Lung (tissue), 12 donors: ENCODE results near the gene WDR93. TPM values are rescaled to one million over a fixed set of nuclear protein-coding genes. Genes with fewer than 3 reads are reported as not detected.

Source experiments
- ATAC-seq: fragments of 200-7000 bp; cut with Tn5 transposase; one replicate; pipeline ENCODE4 v1.9.1; 2020; ENCODE audit warnings: moderate number of reproducible peaks; ENCODE audit not compliant: insufficient read depth, low FRiP score
- DNase-seq, 3 donors: peaks; one replicate each; pipeline ENCODE4 v3.0.0-alpha.2; 2013 to 2017
- H3K27ac ChIP-seq, 2 donors: one replicate each; pipeline ENCODE4 v1.5.1; 2013; ENCODE audit warnings: mild to moderate bottlenecking in 2 of 2, moderate library complexity in 2 of 2, control low read depth in 1 of 2, inconsistent platforms in 1 of 2, low read depth in 1 of 2, low read length in 1 of 2
- H3K27me3 ChIP-seq, 3 donors: one replicate each; pipeline ENCODE4 v1.5.1; 2013; ENCODE audit warnings: low read length in 2 of 3; ENCODE audit not compliant: control insufficient read depth in 3 of 3, insufficient read depth in 3 of 3
- H3K36me3 ChIP-seq, 4 donors: one replicate each; pipeline ENCODE4 v1.5.1; 2013; ENCODE audit warnings: low read length in 4 of 4, mild to moderate bottlenecking in 1 of 4, moderate library complexity in 1 of 4; ENCODE audit not compliant: control insufficient read depth in 4 of 4, insufficient read depth in 4 of 4
- H3K4me1 ChIP-seq, 5 donors: one replicate each; pipeline ENCODE4 v1.5.1; 2013; ENCODE audit warnings: low read length in 5 of 5, mild to moderate bottlenecking in 2 of 5, moderate library complexity in 1 of 5; ENCODE audit not compliant: control insufficient read depth in 5 of 5, insufficient read depth in 5 of 5
- H3K4me3 ChIP-seq: one replicate; pipeline ENCODE4 v1.5.1; 2013; ENCODE audit warnings: mild to moderate bottlenecking, control low read depth, moderate library complexity
- H3K9ac ChIP-seq, 2 donors: one replicate each; pipeline ENCODE4 v1.5.1; 2013; ENCODE audit warnings: low read length in 2 of 2, control low read depth in 1 of 2; ENCODE audit not compliant: insufficient read depth in 1 of 2
- H3K9me3 ChIP-seq, 4 donors: one replicate each; pipeline ENCODE4 v1.5.1; 2013; ENCODE audit warnings: low read length in 3 of 4, mild to moderate bottlenecking in 1 of 4, moderate library complexity in 1 of 4; ENCODE audit not compliant: control insufficient read depth in 4 of 4, insufficient read depth in 3 of 4
- WGBS, 2 donors: extraction: QIAGEN DNeasy Blood & Tissue Kit; methylation state at CpG; one replicate each; pipeline ENCODE4 v1.1.7; 2013; 5-methylcytosine and 5-hydroxymethylcytosine counted together
- polyA plus RNA-seq, 2 donors: library from polyadenylated mRNA; stranded (reverse); fragments of 200-250 nt; gene quantifications; one replicate each; pipeline ENCODE4 v1.2.1, GENCODE V29; 2013
- total RNA-seq, 2 donors: library from RNA; depleted of rRNA in 1 of 2; stranded (reverse); fragments of >200 nt in 1 of 2; gene quantifications; one replicate each; pipeline ENCODE4 v1.2.1, GENCODE V29; 2014 to 2021
- TF ChIP-seq, protein P1 (sequence below): IDR thresholded peaks from 2 replicates; pipeline ENCODE4 v1.5.1; 2012; ENCODE audit warnings: mild to moderate bottlenecking; ENCODE audit errors: control extremely low read depth, extremely low read depth
- donor health status: control.
- donor health status: control.
- donor health status: Bipolar disorder and iron deficiency.
- donor health status: healthy.
- donor health status: DM: yes; HTN: yes; CAD: no.

Gene WDR93
- total and polyA plus RNA-seq, 4 donors = 0.95 to 3.8 (median 2.2) TPM

DNA sequence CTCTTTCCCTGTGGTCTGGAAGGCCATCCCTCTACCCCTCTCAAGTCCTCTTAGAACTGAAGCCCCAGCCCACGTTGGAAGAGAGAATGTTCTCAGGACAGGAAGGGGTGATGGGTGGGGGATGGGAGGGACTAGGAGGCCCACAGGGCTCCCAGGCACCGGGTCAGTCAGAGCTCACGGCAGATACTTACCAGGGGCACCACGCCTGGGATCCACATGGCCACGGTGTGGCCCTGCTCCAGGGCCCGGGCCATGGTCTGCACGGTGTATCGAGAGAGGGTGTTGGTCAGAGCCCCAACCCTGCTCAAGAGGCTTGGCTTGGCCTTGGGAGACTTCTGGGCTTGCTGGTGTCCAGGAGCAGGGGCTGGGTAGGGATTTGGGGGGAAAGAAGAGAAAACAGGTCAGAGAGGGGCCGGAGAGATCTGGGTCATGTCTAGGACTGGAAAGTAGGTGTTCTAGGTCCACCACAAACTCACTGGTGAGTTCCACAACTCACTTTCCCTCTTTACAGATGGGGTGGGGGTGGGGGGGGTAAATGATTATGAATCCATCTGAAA, 21.2 kb upstream of the WDR93 start:
- no peak for ATAC-seq
- H3K36me3 ChIP-seq = no peaks in the 10 kb centered on the region
- TF ChIP-seq, protein P1, sequence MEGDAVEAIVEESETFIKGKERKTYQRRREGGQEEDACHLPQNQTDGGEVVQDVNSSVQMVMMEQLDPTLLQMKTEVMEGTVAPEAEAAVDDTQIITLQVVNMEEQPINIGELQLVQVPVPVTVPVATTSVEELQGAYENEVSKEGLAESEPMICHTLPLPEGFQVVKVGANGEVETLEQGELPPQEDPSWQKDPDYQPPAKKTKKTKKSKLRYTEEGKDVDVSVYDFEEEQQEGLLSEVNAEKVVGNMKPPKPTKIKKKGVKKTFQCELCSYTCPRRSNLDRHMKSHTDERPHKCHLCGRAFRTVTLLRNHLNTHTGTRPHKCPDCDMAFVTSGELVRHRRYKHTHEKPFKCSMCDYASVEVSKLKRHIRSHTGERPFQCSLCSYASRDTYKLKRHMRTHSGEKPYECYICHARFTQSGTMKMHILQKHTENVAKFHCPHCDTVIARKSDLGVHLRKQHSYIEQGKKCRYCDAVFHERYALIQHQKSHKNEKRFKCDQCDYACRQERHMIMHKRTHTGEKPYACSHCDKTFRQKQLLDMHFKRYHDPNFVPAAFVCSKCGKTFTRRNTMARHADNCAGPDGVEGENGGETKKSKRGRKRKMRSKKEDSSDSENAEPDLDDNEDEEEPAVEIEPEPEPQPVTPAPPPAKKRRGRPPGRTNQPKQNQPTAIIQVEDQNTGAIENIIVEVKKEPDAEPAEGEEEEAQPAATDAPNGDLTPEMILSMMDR = no peak
- 77 to 90% methylated on average over 8 to 9 of the region's 9 CpGs for WGBS, 2 donors
- no peak overlapping the region for H3K27ac ChIP-seq
- no peak overlapping the region for H3K4me3 ChIP-seq
- H3K27me3 ChIP-seq = no peaks in the 10 kb centered on the region
- H3K9ac ChIP-seq = no peak overlapping the region
- peaks cover 0 to 19% (median 7%) of the 10 kb centered on the region in 5 donors for H3K4me1 ChIP-seq
- DNase-seq = no peak
- peaks cover 0 to 1% (median 0%) of the 10 kb centered on the region in 4 donors for H3K9me3 ChIP-seq

DNA sequence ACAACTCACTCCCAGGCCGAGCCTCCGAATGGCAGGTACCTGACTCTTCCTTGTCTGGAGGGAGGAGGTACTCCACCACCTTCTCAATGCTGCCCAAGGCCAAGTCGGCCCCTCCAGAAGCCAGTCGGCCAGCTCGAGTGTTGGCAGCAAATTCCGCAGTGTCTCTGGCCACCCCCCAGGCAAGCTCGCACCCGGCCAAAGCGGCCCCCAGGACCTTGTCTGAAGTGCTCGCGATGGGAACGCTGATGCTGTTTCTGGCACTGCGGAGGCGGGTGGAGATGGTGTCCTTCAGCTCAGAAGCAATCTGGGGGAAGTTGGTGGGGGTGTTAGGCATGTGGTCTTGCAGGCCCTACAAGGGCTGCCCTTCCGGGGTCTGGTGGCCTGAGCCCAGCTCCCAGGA, 20.7 kb upstream of the WDR93 start:
- no peak overlapping the region for H3K27ac ChIP-seq
- TF ChIP-seq, protein P1 = no peak
- H3K4me3 ChIP-seq = no peak overlapping the region
- DNase-seq (no peak), ATAC-seq (no peak)
- no peak overlapping the region for H3K9ac ChIP-seq
- no peaks in the 10 kb centered on the region for H3K9me3 ChIP-seq
- WGBS, 2 donors = 93 to 95% methylated on average over 15 of the region's 15 CpGs
- no peaks in the 10 kb centered on the region for H3K27me3 ChIP-seq
- no peaks in the 10 kb centered on the region for H3K36me3 ChIP-seq
- peaks cover 0 to 16% (median 2%) of the 10 kb centered on the region in 5 donors for H3K4me1 ChIP-seq

DNA sequence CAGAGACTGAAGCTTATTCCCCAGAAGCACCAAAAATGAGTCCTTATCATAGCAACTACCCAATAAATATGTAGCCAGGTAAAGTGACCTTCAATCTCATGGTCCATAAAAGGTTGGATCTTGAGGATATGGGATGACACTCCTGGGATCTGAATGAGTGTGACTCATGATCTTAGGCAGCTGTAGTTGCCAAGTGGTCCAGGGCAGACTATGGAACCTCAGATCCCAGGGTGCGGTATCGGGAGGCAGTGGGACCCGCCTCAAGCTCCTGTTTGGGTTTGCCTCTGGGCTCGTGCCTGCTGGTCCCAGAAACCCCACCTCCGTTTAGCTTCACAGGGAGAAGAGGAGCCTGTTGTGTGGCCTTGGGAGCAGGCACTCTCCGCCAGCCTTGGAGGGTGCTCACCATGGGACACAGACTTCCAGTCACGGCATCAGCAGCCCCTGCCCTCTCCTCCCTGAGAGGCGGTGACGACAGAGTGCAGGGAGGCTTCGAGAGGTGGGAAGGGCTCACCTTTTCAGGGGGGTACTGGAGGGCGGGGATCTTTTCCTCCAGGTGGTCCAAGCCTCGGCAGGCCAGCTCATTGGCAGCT, 19.5 kb upstream of the WDR93 start:
- H3K27ac ChIP-seq = no peak overlapping the region
- no peak for DNase-seq
- WGBS, 2 donors = 87 to 90% methylated on average over 12 of the region's 12 CpGs
- ATAC-seq = no peak
- TF ChIP-seq, protein P1 = no peak
- no peaks in the 10 kb centered on the region for H3K36me3 ChIP-seq
- peaks cover 0 to 7% (median 0%) of the 10 kb centered on the region in 5 donors for H3K4me1 ChIP-seq
- no peak overlapping the region for H3K4me3 ChIP-seq
- H3K9me3 ChIP-seq = no peaks in the 10 kb centered on the region
- H3K9ac ChIP-seq = no peak overlapping the region
- no peaks in the 10 kb centered on the region for H3K27me3 ChIP-seq

DNA sequence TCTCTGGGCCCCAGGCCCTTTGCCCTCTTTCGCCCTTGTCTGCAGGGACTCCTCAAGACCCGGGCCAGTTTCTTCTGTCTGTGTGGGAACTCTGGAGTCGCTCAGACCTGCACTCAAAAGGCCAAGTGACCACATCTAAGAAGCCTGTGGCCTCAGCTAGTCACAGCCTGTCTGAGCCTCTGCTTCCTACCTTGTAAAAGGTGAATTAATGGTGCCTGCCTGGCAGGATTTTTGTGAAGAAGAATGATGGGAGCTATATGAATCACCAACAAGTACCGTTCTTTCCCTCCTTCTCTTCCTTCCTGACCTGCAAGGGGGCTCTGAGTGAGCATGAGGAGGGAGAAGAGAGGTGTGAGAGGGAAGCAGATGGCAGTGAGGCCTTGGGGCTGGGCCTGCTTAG, 18.9 kb upstream of the WDR93 start:
- H3K36me3 ChIP-seq = no peaks in the 10 kb centered on the region
- no peak overlapping the region for H3K9ac ChIP-seq
- H3K27ac ChIP-seq = no peak overlapping the region
- DNase-seq (no peak), ATAC-seq (no peak)
- TF ChIP-seq, protein P1 = no peak
- H3K27me3 ChIP-seq = no peaks in the 10 kb centered on the region
- 56 to 59% methylated on average over 4 of the region's 4 CpGs for WGBS, 2 donors
- H3K4me1 ChIP-seq = peaks cover 0 to 5% (median 0%) of the 10 kb centered on the region in 5 donors
- H3K4me3 ChIP-seq = no peak overlapping the region
- H3K9me3 ChIP-seq = no peaks in the 10 kb centered on the region
